ENCODE measurements around the gene CMKLR1. TPM values are rescaled to one million over a fixed set of nuclear protein-coding genes. Genes with fewer than 3 reads are reported as not detected.
A peak's percentile ranks its signal among the peaks of the same experiment; 100 is the strongest.

The CMKLR1 gene
- polyA plus RNA-seq, 1 of the 3 experiments (the other 2 are of a cell fraction), result 0.15 TPM

DNA sequence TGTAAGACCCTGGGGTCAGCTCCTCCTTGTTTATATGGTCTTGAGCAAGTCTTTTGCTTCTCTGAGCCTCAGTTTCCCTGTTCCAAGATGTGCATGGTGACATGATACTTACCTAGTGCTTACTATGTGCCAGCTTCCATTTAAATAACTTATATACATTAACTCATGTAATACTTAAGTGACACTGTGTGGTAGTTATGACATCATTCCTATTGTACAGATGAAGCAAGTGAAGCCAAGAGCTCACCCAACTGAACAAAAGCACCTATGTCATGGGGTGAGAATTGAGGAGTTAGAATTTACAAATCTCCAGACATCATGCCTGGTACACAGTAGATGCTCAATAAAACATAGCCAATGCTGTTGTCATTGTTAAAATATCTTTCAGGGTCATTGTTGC is 41.3 kb upstream of the CMKLR1 start:
- TF ChIP-seq, protein P1, sequence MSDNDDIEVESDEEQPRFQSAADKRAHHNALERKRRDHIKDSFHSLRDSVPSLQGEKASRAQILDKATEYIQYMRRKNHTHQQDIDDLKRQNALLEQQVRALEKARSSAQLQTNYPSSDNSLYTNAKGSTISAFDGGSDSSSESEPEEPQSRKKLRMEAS (IDR thresholded peaks at IDR 0.05; ENCODE audit: low read depth), result no peak
- TF ChIP-seq PBX3 (IDR thresholded peaks at IDR 0.05) (no peak), TCF12 (IDR thresholded peaks at IDR 0.05) (no peak), TAF1 (IDR thresholded peaks at IDR 0.05; ENCODE audit: borderline replicate concordance, low read depth, low read length) (no peak), EZH2phosphoT487 (IDR thresholded peaks at IDR 0.05; ENCODE audit: borderline replicate concordance, low read depth) (no peak), CHD2 (IDR thresholded peaks at IDR 0.05; ENCODE audit: low read length, partially characterized antibody) (no peak)
- TF ChIP-seq, protein P2, sequence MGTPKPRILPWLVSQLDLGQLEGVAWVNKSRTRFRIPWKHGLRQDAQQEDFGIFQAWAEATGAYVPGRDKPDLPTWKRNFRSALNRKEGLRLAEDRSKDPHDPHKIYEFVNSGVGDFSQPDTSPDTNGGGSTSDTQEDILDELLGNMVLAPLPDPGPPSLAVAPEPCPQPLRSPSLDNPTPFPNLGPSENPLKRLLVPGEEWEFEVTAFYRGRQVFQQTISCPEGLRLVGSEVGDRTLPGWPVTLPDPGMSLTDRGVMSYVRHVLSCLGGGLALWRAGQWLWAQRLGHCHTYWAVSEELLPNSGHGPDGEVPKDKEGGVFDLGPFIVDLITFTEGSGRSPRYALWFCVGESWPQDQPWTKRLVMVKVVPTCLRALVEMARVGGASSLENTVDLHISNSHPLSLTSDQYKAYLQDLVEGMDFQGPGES (IDR thresholded peaks at IDR 0.05; ENCODE audit: low read depth, low read length), result no peak
- no peaks in the 10 kb centered on the region for H3K27me3 ChIP-seq (ENCODE audit: insufficient read depth)
- no peak overlapping the region for H3K4me2 ChIP-seq
- POLR2A ChIA-PET, result no interaction called here
- no peak overlapping the region for H2AFZ ChIP-seq (ENCODE audit: low read depth)
- no peaks in the 10 kb centered on the region for H3K9me2 ChIP-seq
- H3K79me2 ChIP-seq (ENCODE audit: insufficient read depth), result no peaks in the 10 kb centered on the region
- H3K36me3 ChIP-seq (replicated peaks in 1 of 2; ENCODE audit: control insufficient read depth in 1 of 2, insufficient read depth in 2 of 2, low read length in 1 of 2), result no peaks in the 10 kb centered on the region
- no peak for DNase-seq
- CTCF ChIA-PET, result interaction anchor here (1.0 to 1.7 kb wide), 5 partner anchors 59 to 145 kb away, joined by 3 to 8 read pairs (median 3); no protein-coding TSS in a partner anchor
- H3F3A ChIP-seq (replicated peaks; ENCODE audit: insufficient read depth), result no peaks in the 10 kb centered on the region
- no peaks in the 10 kb centered on the region for H3K9me3 ChIP-seq
- H3K27ac ChIP-seq (ENCODE audit: low read depth in 2 of 2, low read length in 1 of 2), result peak overlapping the region in 1 of 2 experiments; percentile 92; a peak in 2 of 4 replicates
- no peak overlapping the region for H3K9ac ChIP-seq
- H4K20me1 ChIP-seq (ENCODE audit: insufficient read depth), result no peaks in the 10 kb centered on the region
- no peak overlapping the region for H3K4me3 ChIP-seq (ENCODE audit: low read depth in 2 of 2, low read length in 1 of 2)
- peaks cover 0 to 19% of the 10 kb centered on the region in 2 experiments; a peak in 2 of 4 replicates for H3K4me1 ChIP-seq (ENCODE audit: control insufficient read depth in 1 of 2, insufficient read depth in 2 of 2, low read depth in 1 of 2, low read length in 1 of 2)

- no peaks in the 10 kb centered on the region for H3K9me2 ChIP-seq
- no peaks in the 10 kb centered on the region for H4K20me1 ChIP-seq (ENCODE audit: insufficient read depth)
- POLR2A ChIA-PET, result interaction anchor here (0.6 kb wide), 1 partner anchor 68 kb away, joined by 3 read pairs; no protein-coding TSS in a partner anchor
- H3K9ac ChIP-seq, result no peak overlapping the region
- no peaks in the 10 kb centered on the region for H3K36me3 ChIP-seq (replicated peaks in 1 of 2; ENCODE audit: control insufficient read depth in 1 of 2, insufficient read depth in 2 of 2, low read length in 1 of 2)
- H2AFZ ChIP-seq (ENCODE audit: low read depth), result no peak overlapping the region
- TF ChIP-seq EP300 (IDR thresholded peaks at IDR 0.05; ENCODE audit: borderline replicate concordance in 1 of 2, low read depth in 1 of 2, low read length in 1 of 2) (peak in 1 of 2 experiments; percentile 30; a peak in 1 of 4 replicates), GATA2 (CRISPR knock-in tag; IDR thresholded peaks at IDR 0.05) (no peak)
- H3K27ac ChIP-seq (ENCODE audit: low read depth in 2 of 2, low read length in 1 of 2), result peak overlapping the region in 1 of 2 experiments; percentile 92; a peak in 2 of 4 replicates
- H3F3A ChIP-seq (replicated peaks; ENCODE audit: insufficient read depth), result no peaks in the 10 kb centered on the region
- no peak overlapping the region for H3K4me3 ChIP-seq (ENCODE audit: low read depth in 2 of 2, low read length in 1 of 2)
- H3K4me2 ChIP-seq, result no peak overlapping the region
- H3K4me1 ChIP-seq (ENCODE audit: control insufficient read depth in 1 of 2, insufficient read depth in 2 of 2, low read depth in 1 of 2, low read length in 1 of 2), result peaks cover 0 to 18% of the 10 kb centered on the region in 2 experiments; a peak in 2 of 4 replicates
- no peak for DNase-seq
- H3K9me3 ChIP-seq, result no peaks in the 10 kb centered on the region
- H3K79me2 ChIP-seq (ENCODE audit: insufficient read depth), result no peaks in the 10 kb centered on the region
- WGBS (ENCODE audit: low lambda C conversion rate), result 22% methylated on average over 4 of the region's 4 CpGs
- CTCF ChIA-PET, result interaction anchor here (1.0 to 1.5 kb wide), 3 partner anchors 59 to 77 kb away, joined by 3 to 8 read pairs (median 5); no protein-coding TSS in a partner anchor
- no peaks in the 10 kb centered on the region for H3K27me3 ChIP-seq (ENCODE audit: insufficient read depth)
Measured at GRCh38 chr12:108379823-108380222, 40.7 kb upstream of the CMKLR1 start.

Measured in SK-N-SH (cell line).